MCF 10A (cell line): ENCODE data around the gene ZNF18. TPM values are rescaled to one million over a fixed set of nuclear protein-coding genes. Genes with fewer than 3 reads are reported as not detected.

Source experiments
- BruUV-seq: library from RNA; stranded (reverse); fragments of 400-500 nt; replicated peaks from 2 replicates; lab custom pipeline; 2021; lab: Mats Ljungman, UMichigan
- CTCF ChIA-PET: fragments of 300-600 bp; sonication (Branson Sonifier 250); formaldehyde crosslinking; extraction: SDS; loops from one replicate; lab custom pipeline; 2021; ENCODE audit warnings: antibody characterized with exemption, inconsistent platforms; lab: Yijun Ruan, JAX
- POLR2A ChIA-PET: fragments of 300-600, 350-650 bp; sonication (Branson Sonifier 250); formaldehyde crosslinking; extraction: SDS; loops from one replicate; lab custom pipeline; 2020; ENCODE audit warnings: antibody characterized with exemption, inconsistent platforms; lab: Yijun Ruan, JAX
- DNase-seq: peaks from one replicate; pipeline ENCODE4 v3.0.0-alpha.2; 2018; ENCODE audit not compliant: unreplicated experiment
- H3K27ac Mint-ChIP-seq: one replicate; pipeline ENCODE4 v1.8.0; 2022; ENCODE audit warnings: mild to moderate bottlenecking, low read depth, mixed read lengths; ENCODE audit not compliant: unreplicated experiment
- H3K27me3 Mint-ChIP-seq: one replicate; pipeline ENCODE4 v1.8.0; 2022; ENCODE audit warnings: mixed read lengths; ENCODE audit not compliant: insufficient read depth, unreplicated experiment
- H3K36me3 Mint-ChIP-seq: one replicate; pipeline ENCODE4 v1.8.0; 2022; ENCODE audit warnings: mild to moderate bottlenecking, moderate library complexity, mixed read lengths; ENCODE audit not compliant: insufficient read depth, unreplicated experiment
- H3K4me1 Mint-ChIP-seq: one replicate; pipeline ENCODE4 v1.8.0; 2022; ENCODE audit warnings: mixed read lengths; ENCODE audit not compliant: insufficient read depth, unreplicated experiment
- H3K4me3 Mint-ChIP-seq: one replicate; pipeline ENCODE4 v1.8.0; 2022; ENCODE audit warnings: mild to moderate bottlenecking, moderate library complexity, mixed read lengths; ENCODE audit not compliant: unreplicated experiment
- H3K9me3 Mint-ChIP-seq: one replicate; pipeline ENCODE4 v1.8.0; 2022; ENCODE audit warnings: mixed read lengths; ENCODE audit not compliant: unreplicated experiment
- CTCF ChIP-seq: fragments of 200-600 bp; IDR thresholded peaks from one replicate; pipeline ENCODE4 v1.8.0; 2022; ENCODE audit warnings: antibody characterized with exemption, mild to moderate bottlenecking; ENCODE audit not compliant: unreplicated experiment
- intact Hi-C: fragments of 100-400 bp; cut with micrococcal nuclease; formaldehyde crosslinking; loops from 2 replicates; pipeline ENCODE4 v1.14.1; 2022
- total RNA-seq: library from RNA; stranded (reverse); gene quantifications from 2 replicates; pipeline ENCODE4 v1.2.3, GENCODE V29; 2022

Gene ZNF18
- total RNA-seq, 1 experiment from 2014 or later, result 7.3 TPM

DNA sequence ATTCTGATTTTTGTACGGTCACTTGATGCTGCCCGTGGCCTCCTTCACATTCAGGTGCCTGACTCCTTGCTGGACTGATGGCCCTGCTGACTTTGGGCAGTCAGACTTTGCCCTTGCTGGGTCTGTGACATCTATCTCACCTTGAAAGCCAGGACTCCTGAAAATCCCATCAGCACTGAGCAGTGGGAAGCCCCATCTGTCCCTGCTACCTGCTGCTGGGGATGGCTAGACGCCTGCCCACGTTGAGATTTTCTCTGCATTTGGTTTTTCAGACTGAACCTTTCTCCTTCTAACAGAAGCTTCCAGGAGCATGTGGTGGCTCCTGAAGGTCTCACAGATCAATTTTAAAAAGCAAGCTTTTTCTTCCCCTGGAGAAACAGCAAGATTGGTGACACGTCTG is 10.2 kb upstream of the ZNF18 start:
- CTCF ChIA-PET, result no interaction called here
- TF ChIP-seq CTCF, result no peak

DNA sequence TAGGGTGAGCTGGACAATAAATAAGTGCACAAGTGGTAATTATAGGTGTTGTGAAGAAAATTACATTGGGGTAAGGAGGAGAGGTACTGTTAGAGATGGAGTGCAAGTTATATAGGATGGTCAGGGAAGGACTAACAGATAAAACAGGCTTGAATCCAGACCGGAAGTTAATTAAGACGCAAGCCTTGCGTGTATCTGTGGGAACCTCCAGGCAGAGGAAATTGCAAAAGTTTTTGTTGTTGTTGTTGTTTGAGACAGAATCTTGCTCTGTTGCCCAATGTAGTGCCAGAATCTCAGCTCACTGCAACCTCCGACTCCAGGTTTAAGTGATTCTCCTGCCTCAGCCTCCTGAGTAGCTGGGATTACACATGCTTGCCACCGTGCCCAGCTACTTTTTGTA is 2.4 kb upstream of the ZNF18 start:
- Mint-ChIP-seq H3K27me3 (no peaks in the 10 kb centered on the region), H3K9me3 (peaks cover 6% of the 10 kb centered on the region), H3K4me1 (peaks cover 8% of the 10 kb centered on the region), H3K4me3 (no peak overlapping the region), H3K36me3 (peaks cover 6% of the 10 kb centered on the region), H3K27ac (no peak overlapping the region)
- DNase-seq, result peak; percentile 43
- BruUV-seq, result no TSS peak
- POLR2A ChIA-PET, result interaction anchor here (1.1 to 6.5 kb wide), 3 partner anchors 23 to 39 kb away, joined by 3 to 184 read pairs (median 60); partner anchors contain the start of gene MAP2K4
- intact Hi-C loops, result no loop called here
- CTCF ChIA-PET, result interaction anchor here (0.6 to 2.8 kb wide), 3 partner anchors 14 to 1353 kb away, joined by 3 to 7 read pairs (median 3); no protein-coding TSS in a partner anchor
- no peak for TF ChIP-seq CTCF

More for the DNA sequence above, 10.2 kb upstream of the ZNF18 start:
- H3K9me3 Mint-ChIP-seq, result no peaks in the 10 kb centered on the region
- no peaks in the 10 kb centered on the region for H3K36me3 Mint-ChIP-seq
- no peak overlapping the region for H3K4me3 Mint-ChIP-seq
- no peaks in the 10 kb centered on the region for H3K27me3 Mint-ChIP-seq
- no peak overlapping the region for H3K27ac Mint-ChIP-seq
- H3K4me1 Mint-ChIP-seq, result peaks cover 5% of the 10 kb centered on the region
- intact Hi-C loops, result no loop called here
- DNase-seq, result no peak
- POLR2A ChIA-PET, result interaction anchor here (2.2 kb wide), 1 partner anchor 10 kb away, joined by 17 read pairs; the partner anchor contains the start of gene ZNF18
- BruUV-seq, result no TSS peak

- peak overlapping the region; percentile 82 for H3K4me3 Mint-ChIP-seq
- peaks cover 6% of the 10 kb centered on the region for H3K9me3 Mint-ChIP-seq
- peaks cover 8% of the 10 kb centered on the region for H3K4me1 Mint-ChIP-seq
- intact Hi-C loops, result no loop called here
- CTCF ChIA-PET, result interaction anchor here (1.0 to 2.8 kb wide), 6 partner anchors 11 to 1123 kb away, joined by 3 to 7 read pairs (median 4); no protein-coding TSS in a partner anchor
- no peak for TF ChIP-seq CTCF
- BruUV-seq, result no TSS peak
- no peak for DNase-seq
- POLR2A ChIA-PET, result interaction anchor here (0.5 to 6.5 kb wide), 23 partner anchors 9 to 1301 kb away, joined by 3 to 184 read pairs (median 8); partner anchors contain the start of genes ADPRM, ELAC2, MAP2K4 and SCO1
- peaks cover 6% of the 10 kb centered on the region for H3K36me3 Mint-ChIP-seq
- peak overlapping the region; percentile 92 for H3K27ac Mint-ChIP-seq
- no peaks in the 10 kb centered on the region for H3K27me3 Mint-ChIP-seq
Measured at GRCh38 chr17:11997972-11998233, 628 bp upstream of the ZNF18 start.

DNA sequence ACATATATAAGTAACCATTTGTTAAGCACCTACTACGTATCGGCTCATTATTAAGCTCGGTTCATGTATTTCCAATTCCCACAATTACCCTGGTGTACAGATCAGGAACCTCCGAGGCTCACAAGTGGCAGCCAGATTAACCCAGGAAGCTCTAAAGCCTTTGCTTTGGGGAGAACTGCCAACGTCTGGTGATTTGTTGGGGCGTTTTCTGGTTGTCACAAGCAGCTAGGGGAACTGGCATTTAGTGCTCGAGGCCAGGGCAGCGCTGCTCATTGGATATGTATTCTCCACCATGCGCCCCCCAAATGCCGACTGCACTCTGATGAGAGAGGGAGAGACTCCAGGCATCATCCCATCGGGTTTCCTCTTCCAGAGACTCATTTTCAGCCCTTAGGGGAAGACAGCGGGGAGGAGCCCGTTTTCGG is 541 bp downstream of the ZNF18 start:
- peak; percentile 56 for DNase-seq
- peak overlapping the region; percentile 82 for H3K4me3 Mint-ChIP-seq
- POLR2A ChIA-PET, result interaction anchor here (0.7 to 6.5 kb wide), 36 partner anchors 10 to 1409 kb away, joined by 3 to 184 read pairs (median 5); partner anchors contain the start of genes ADPRM, ELAC2, MAP2K4 and SCO1
- no peak for TF ChIP-seq CTCF
- intact Hi-C loops, result no loop called here
- TSS peak; percentile 61 for BruUV-seq
- peaks cover 8% of the 10 kb centered on the region for H3K4me1 Mint-ChIP-seq
- H3K36me3 Mint-ChIP-seq, result peaks cover 15% of the 10 kb centered on the region
- CTCF ChIA-PET, result interaction anchor here (0.5 to 2.8 kb wide), 14 partner anchors 9 to 1122 kb away, joined by 3 to 7 read pairs (median 4); no protein-coding TSS in a partner anchor
- H3K27ac Mint-ChIP-seq, result peak overlapping the region; percentile 92
- H3K27me3 Mint-ChIP-seq, result no peaks in the 10 kb centered on the region
- peaks cover 6% of the 10 kb centered on the region for H3K9me3 Mint-ChIP-seq
